Measurements from ENCODE around the gene SEMA5A.

DNA sequence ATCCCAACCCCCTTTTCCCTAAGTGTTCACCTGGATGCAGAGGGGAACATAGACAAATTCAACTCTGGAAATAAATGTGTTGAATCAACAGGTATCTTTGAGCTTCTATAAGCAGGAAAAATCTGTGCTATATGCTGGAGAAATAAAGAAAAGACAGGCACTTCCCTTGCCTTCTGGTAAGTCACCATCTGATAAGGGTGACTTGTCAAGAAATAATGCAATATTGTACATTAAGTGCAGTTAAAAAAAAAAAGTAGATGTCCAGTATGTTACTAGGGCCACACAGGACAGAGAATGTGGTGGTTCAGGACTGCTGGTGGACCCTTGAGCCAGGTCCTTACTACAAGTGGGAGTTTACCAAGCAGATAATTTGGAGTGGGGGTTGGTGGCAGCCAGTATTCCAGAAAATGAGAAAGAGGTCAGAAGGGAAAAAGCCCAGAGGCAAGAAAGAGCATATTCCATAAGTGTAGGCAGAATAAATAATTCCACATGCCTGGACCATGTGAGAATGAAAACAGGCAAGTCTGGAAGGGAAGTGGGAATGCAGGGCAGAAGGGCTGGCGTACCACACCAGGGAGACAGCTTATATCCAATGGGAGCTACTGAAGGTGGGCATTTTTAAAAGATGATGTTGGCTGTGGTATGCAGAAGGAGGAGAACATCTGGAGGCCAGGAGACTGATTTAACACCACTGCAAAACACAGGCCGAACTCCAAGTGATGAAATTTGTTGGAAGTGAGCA, 209.9 kb downstream of the SEMA5A start:
- TF ChIP-seq, protein P1, sequence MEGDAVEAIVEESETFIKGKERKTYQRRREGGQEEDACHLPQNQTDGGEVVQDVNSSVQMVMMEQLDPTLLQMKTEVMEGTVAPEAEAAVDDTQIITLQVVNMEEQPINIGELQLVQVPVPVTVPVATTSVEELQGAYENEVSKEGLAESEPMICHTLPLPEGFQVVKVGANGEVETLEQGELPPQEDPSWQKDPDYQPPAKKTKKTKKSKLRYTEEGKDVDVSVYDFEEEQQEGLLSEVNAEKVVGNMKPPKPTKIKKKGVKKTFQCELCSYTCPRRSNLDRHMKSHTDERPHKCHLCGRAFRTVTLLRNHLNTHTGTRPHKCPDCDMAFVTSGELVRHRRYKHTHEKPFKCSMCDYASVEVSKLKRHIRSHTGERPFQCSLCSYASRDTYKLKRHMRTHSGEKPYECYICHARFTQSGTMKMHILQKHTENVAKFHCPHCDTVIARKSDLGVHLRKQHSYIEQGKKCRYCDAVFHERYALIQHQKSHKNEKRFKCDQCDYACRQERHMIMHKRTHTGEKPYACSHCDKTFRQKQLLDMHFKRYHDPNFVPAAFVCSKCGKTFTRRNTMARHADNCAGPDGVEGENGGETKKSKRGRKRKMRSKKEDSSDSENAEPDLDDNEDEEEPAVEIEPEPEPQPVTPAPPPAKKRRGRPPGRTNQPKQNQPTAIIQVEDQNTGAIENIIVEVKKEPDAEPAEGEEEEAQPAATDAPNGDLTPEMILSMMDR (IDR thresholded peaks at IDR 0.05) = no peak
- TF ChIP-seq EZH2 (IDR thresholded peaks at IDR 0.05) (no peak), EZH2phosphoT487 (IDR thresholded peaks at IDR 0.05) (no peak)
